H1 (cell line): Measurements from ENCODE around the gene FAM83F. TPM values are rescaled to one million over a fixed set of nuclear protein-coding genes. Genes with fewer than 3 reads are reported as not detected.
A peak's percentile ranks its signal among the peaks of the same experiment; 100 is the strongest.

Source experiments
- CTCF ChIA-PET: fragments of 300-600 bp; sonication (Branson Sonifier 250); formaldehyde crosslinking; loops from one replicate; lab custom pipeline; 2021; ENCODE audit not compliant: partially characterized antibody; lab: Charles Lee
- POLR2A ChIA-PET: fragments of 300-600 bp; sonication (Branson Sonifier 250); formaldehyde crosslinking; loops from one replicate; lab custom pipeline; 2021; ENCODE audit warnings: inconsistent platforms; ENCODE audit not compliant: partially characterized antibody; lab: Charles Lee
- DNase-seq, 2 experiments: peaks; one replicate each; pipeline versions ENCODE4 v3.0.0 to v3.0.0-alpha.2; 2010 to 2022; ENCODE audit warnings: low spot score in 2 of 2, low read depth in 1 of 2, mixed read lengths in 1 of 2
- FAIRE-seq: peaks from 2 replicates; lab custom pipeline; 2011; peaks lifted over from hg19 to GRCh38; lab: Jason Lieb, UNC
- H2AFZ ChIP-seq: 2 replicates; pipeline ENCODE4 v1.8.1; 2012; ENCODE audit warnings: low read length, inconsistent platforms
- H2AK5ac ChIP-seq: 2 replicates; pipeline ENCODE4 v1.6.1; 2013; ENCODE audit warnings: low read depth, low read length
- H2BK120ac ChIP-seq: replicated peaks from 2 replicates; pipeline ENCODE3; 2013; ENCODE audit warnings: low read depth, low read length, inconsistent platforms
- H2BK12ac ChIP-seq: 2 replicates; pipeline ENCODE4 v1.6.1; 2013; ENCODE audit warnings: low read depth, low read length
- H2BK15ac ChIP-seq: 2 replicates; pipeline ENCODE4 v1.6.1; 2013; ENCODE audit warnings: low read length
- H2BK20ac ChIP-seq: 2 replicates; pipeline ENCODE4 v1.6.1; 2013; ENCODE audit warnings: low read length
- H2BK5ac ChIP-seq: 2 replicates; pipeline ENCODE4 v1.6.1; 2013; ENCODE audit warnings: low read depth, low read length
- H3K14ac ChIP-seq: 2 replicates; pipeline ENCODE4 v1.6.1; 2013; ENCODE audit warnings: inconsistent platforms; ENCODE audit not compliant: insufficient read length
- H3K18ac ChIP-seq: 2 replicates; pipeline ENCODE4 v1.6.1; 2013; ENCODE audit warnings: low read length; ENCODE audit errors: extremely low read depth
- H3K23ac ChIP-seq: 2 replicates; pipeline ENCODE4 v1.6.1; 2013; ENCODE audit warnings: inconsistent platforms; ENCODE audit not compliant: insufficient read length
- H3K23me2 ChIP-seq: 2 replicates; pipeline ENCODE4 v1.6.1; 2013; ENCODE audit warnings: low read depth, low read length
- H3K27ac ChIP-seq: 2 replicates; pipeline ENCODE4 v1.6.1; 2011; ENCODE audit warnings: low read depth, low read length, inconsistent platforms
- H3K27me3 ChIP-seq, 4 experiments: replicated peaks in 1 of 4; 1 replicate in 1 of 4; 2 replicates in 3 of 4; pipeline versions ENCODE4 v1.6.1 to v1.8.1; 2011 to 2013; ENCODE audit warnings: low read length in 3 of 4, mild to moderate bottlenecking in 3 of 4, inconsistent platforms in 2 of 4, mixed read lengths in 2 of 4, moderate library complexity in 1 of 4; ENCODE audit not compliant: control insufficient read depth in 3 of 4, insufficient read depth in 3 of 4; ENCODE audit errors: extremely low read depth in 1 of 4
- H3K36me3 ChIP-seq, 4 experiments: 2 replicates each; pipeline versions ENCODE4 v1.6.1 to v1.8.1; 2011 to 2013; ENCODE audit warnings: mild to moderate bottlenecking in 4 of 4, low read length in 3 of 4, moderate library complexity in 2 of 4, control low read depth in 1 of 4, inconsistent platforms in 1 of 4; ENCODE audit not compliant: insufficient read depth in 4 of 4, control insufficient read depth in 2 of 4
- H3K4ac ChIP-seq: replicated peaks from 2 replicates; pipeline ENCODE3; 2013; ENCODE audit warnings: low read length, low read depth, mixed read lengths, inconsistent platforms; ENCODE audit not compliant: insufficient read length
- H3K4me1 ChIP-seq, 4 experiments: replicated peaks in 1 of 4; 1 replicate in 1 of 4; 2 replicates in 3 of 4; pipeline versions ENCODE4 v1.6.1 to v1.8.1; 2011 to 2013; ENCODE audit warnings: low read length in 3 of 4, inconsistent platforms in 2 of 4, mixed read lengths in 1 of 4; ENCODE audit not compliant: insufficient read depth in 4 of 4, control insufficient read depth in 3 of 4
- H3K4me2 ChIP-seq, 2 experiments: 2 replicates each; pipeline versions ENCODE4 v1.6.1 to v1.8.1; 2011 to 2013; ENCODE audit warnings: low read depth in 2 of 2, low read length in 2 of 2, control low read depth in 1 of 2, inconsistent platforms in 1 of 2, mild to moderate bottlenecking in 1 of 2; ENCODE audit not compliant: insufficient read depth in 1 of 2
- H3K4me3 ChIP-seq, 4 experiments: fragments of 200-600, 300-600 bp in 1 of 4; sonication (generic), shearing (Covaris generic), sonication (Bioruptor Twin) in 1 of 4; 2 replicates each; pipeline versions ENCODE4 v1.5.1 to v1.8.1; 2011 to 2016; ENCODE audit warnings: low read length in 4 of 4, low read depth in 3 of 4, control low read depth in 2 of 4, inconsistent platforms in 2 of 4, mild to moderate bottlenecking in 2 of 4, mixed read lengths in 1 of 4, moderate library complexity in 1 of 4; ENCODE audit not compliant: insufficient read depth in 2 of 4; ENCODE audit errors: extremely low read depth in 1 of 4
- H3K56ac ChIP-seq: replicated peaks from 2 replicates; pipeline ENCODE3; 2013; ENCODE audit warnings: low read depth, mild to moderate bottlenecking, mixed read lengths, low read length, inconsistent platforms; ENCODE audit not compliant: insufficient read length
- H3K79me1 ChIP-seq: 2 replicates; pipeline ENCODE4 v1.6.1; 2013; ENCODE audit warnings: low read depth, low read length, control low read depth
- H3K79me2 ChIP-seq, 2 experiments: 2 replicates each; pipeline versions ENCODE4 v1.6.1 to v1.8.1; 2012 to 2013; ENCODE audit warnings: low read length in 2 of 2, mild to moderate bottlenecking in 2 of 2, inconsistent platforms in 1 of 2; ENCODE audit not compliant: insufficient read depth in 2 of 2, control insufficient read depth in 1 of 2
- H3K9ac ChIP-seq, 4 experiments: replicated peaks in 1 of 4; 1 replicate in 1 of 4; 2 replicates in 3 of 4; pipeline versions ENCODE4 v1.6.1 to v1.8.1; 2011 to 2013; ENCODE audit warnings: low read depth in 3 of 4, low read length in 3 of 4, control low read depth in 2 of 4, mild to moderate bottlenecking in 2 of 4, moderate library complexity in 2 of 4, inconsistent platforms in 1 of 4; ENCODE audit errors: extremely low read depth in 1 of 4
- H3K9me3 ChIP-seq, 2 experiments: 2 replicates each; pipeline versions ENCODE4 v1.6.1 to v1.8.1; 2012 to 2013; ENCODE audit warnings: mild to moderate bottlenecking in 2 of 2, moderate library complexity in 2 of 2, control low read depth in 1 of 2, inconsistent platforms in 1 of 2, low read depth in 1 of 2, low read length in 1 of 2, mixed read lengths in 1 of 2; ENCODE audit not compliant: insufficient read depth in 2 of 2
- H4K20me1 ChIP-seq, 2 experiments: replicated peaks in 1 of 2; 2 replicates each; pipeline versions ENCODE3 to v1.8.1; 2011 to 2013; ENCODE audit warnings: inconsistent platforms in 2 of 2, low read length in 2 of 2, mild to moderate bottlenecking in 1 of 2; ENCODE audit not compliant: insufficient read depth in 2 of 2, control insufficient read depth in 1 of 2
- H4K5ac ChIP-seq: 2 replicates; pipeline ENCODE4 v1.6.1; 2013; ENCODE audit warnings: low read length, low read depth, mixed read lengths, inconsistent platforms; ENCODE audit not compliant: insufficient read length
- H4K8ac ChIP-seq: 2 replicates; pipeline ENCODE4 v1.8.0; 2013; ENCODE audit warnings: mild to moderate bottlenecking, moderate library complexity, low read length, inconsistent platforms; ENCODE audit not compliant: insufficient read depth; ENCODE audit errors: extremely low read depth
- H4K91ac ChIP-seq: replicated peaks from 2 replicates; pipeline ENCODE3; 2013; ENCODE audit warnings: low read length, mixed read lengths, inconsistent platforms; ENCODE audit not compliant: insufficient read length
- TAF7 ChIP-seq: optimal IDR thresholded peaks from 2 replicates; pipeline ENCODE3; 2011; ENCODE audit warnings: low read depth, mild to moderate bottlenecking, inconsistent platforms, low read length, moderate library complexity, borderline replicate concordance
- YY1 ChIP-seq: IDR thresholded peaks from 2 replicates; pipeline ENCODE4 v1.6.1; 2011; ENCODE audit warnings: low read depth, mild to moderate bottlenecking, low read length
- WGBS, 2 experiments: shearing (Covaris generic) in 1 of 2; methylation state at CpG; one replicate each; pipeline versions ENCODE4 v1.1.6 to v1.1.7; 2013 to 2015; ENCODE audit warnings: low lambda C conversion rate in 2 of 2, mixed read lengths in 2 of 2, inconsistent platforms in 1 of 2, low coverage in 1 of 2, missing lambda C conversion rate in 1 of 2; ENCODE audit not compliant: insufficient replicate concordance in 2 of 2, insufficient coverage in 1 of 2, insufficient read length in 1 of 2; ENCODE audit errors: extremely low coverage in 1 of 2, missing lambda C conversion rate in 1 of 2; 5-methylcytosine and 5-hydroxymethylcytosine counted together
- polyA plus RNA-seq, 7 experiments: library from polyadenylated mRNA; depleted of rRNA in 3 of 7; stranded (reverse) in 5 of 7; unstranded in 2 of 7; fragments of >200 nt in 5 of 7; fragments of 200-250 nt in 2 of 7; gene quantifications; 1 replicate in 5 of 7; 2 replicates in 1 of 7; 4 replicates in 1 of 7; pipeline versions ENCODE4 v1.2.1 to v1.2.3, GENCODE V29; 2011 to 2013; ENCODE audit warnings: missing spikeins in 2 of 7, mixed read lengths in 2 of 7
- total RNA-seq: library from RNA; stranded (reverse); fragmentation: NEBNext Ultra II Directional; extraction: Animal tissue kit (Norgen Biotek cat#: 25700); gene quantifications from 2 replicates; pipeline ENCODE4 v1.2.1, GENCODE V29; 2021

Gene FAM83F
- total and polyA plus RNA-seq, 2 of the 8 experiments (the other 6 are each of a cell fraction or from before 2014, with no cell fraction given), result 8.6 to 18.9 TPM

DNA sequence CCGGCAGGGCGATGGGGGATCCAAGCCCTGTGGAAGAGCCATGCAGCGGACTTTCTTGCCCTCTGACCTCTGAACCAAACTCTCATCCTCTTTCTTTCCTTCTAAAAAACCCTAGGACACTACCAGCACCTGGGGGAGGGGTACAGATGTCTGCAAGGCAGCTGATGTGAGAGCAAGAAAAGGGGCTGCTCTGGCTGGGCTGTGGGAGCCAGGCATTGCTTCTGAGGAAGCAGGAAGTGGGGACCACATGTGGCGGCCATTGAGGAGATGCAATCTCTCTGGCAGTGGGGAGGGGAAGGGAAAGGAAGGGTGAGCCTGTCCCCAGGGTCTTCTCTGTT is 36.0 kb downstream of the FAM83F start:
- 87% methylated on average over 4 of the region's 4 CpGs; no CpG with 5 or more reads in 1 of the 2 experiments for WGBS, 2 experiments
- no peaks in the 10 kb centered on the region for H3K23me2 ChIP-seq
- 0 out of 2 replicates have a peak overlapping the region, but pooled peaks have one; percentile 19 for H2BK5ac ChIP-seq
- H4K20me1 ChIP-seq, result peaks cover 0 to 5% of the 10 kb centered on the region in 2 experiments
- no peak overlapping the region for H4K8ac ChIP-seq
- H2AFZ ChIP-seq, result no peak overlapping the region
- no peak overlapping the region for H2AK5ac ChIP-seq
- no peak overlapping the region for H2BK15ac ChIP-seq
- H3K4me2 ChIP-seq, result no peak overlapping the region
- CTCF ChIA-PET, result interaction anchor here (0.7 to 13.2 kb wide), 7 partner anchors 7 to 496 kb away, joined by 3 to 159 read pairs (median 22); no protein-coding TSS in a partner anchor
- peak; percentile 61; the same call in 1 of the 2 replicates for TF ChIP-seq YY1
- no peak for TF ChIP-seq TAF7
- POLR2A ChIA-PET, result interaction anchor here (0.8 to 3.4 kb wide), 5 partner anchors 9 to 511 kb away, joined by 3 to 16 read pairs (median 4); no protein-coding TSS in a partner anchor
- H3K79me2 ChIP-seq, result no peaks in the 10 kb centered on the region
- no peaks in the 10 kb centered on the region for H3K79me1 ChIP-seq
- H3K56ac ChIP-seq, result no peak overlapping the region
- no peak overlapping the region for H3K4ac ChIP-seq
- no peak overlapping the region for H2BK12ac ChIP-seq
- no peak overlapping the region for H3K27ac ChIP-seq
- H3K18ac ChIP-seq, result peak overlapping the region; percentile 19; the same call in 1 of the 2 replicates
- H3K27me3 ChIP-seq, result no peaks in the 10 kb centered on the region
- H3K23ac ChIP-seq, result no peak overlapping the region
- no peak overlapping the region for H3K14ac ChIP-seq
- no peak overlapping the region for H4K5ac ChIP-seq
- no peak for DNase-seq
- no peaks in the 10 kb centered on the region for H3K36me3 ChIP-seq
- H2BK20ac ChIP-seq, result no peak overlapping the region
- H3K4me1 ChIP-seq, result peaks cover 0 to 6% (median 4%) of the 10 kb centered on the region in 4 experiments; a peak in 4 of 7 replicates
- FAIRE-seq, result no peak
- H2BK120ac ChIP-seq, result no peak overlapping the region
- no peak overlapping the region for H4K91ac ChIP-seq
- no peak overlapping the region for H3K4me3 ChIP-seq
- H3K9ac ChIP-seq, result no peak overlapping the region; a peak in 1 of 7 replicates
- no peaks in the 10 kb centered on the region for H3K9me3 ChIP-seq
